ENCODE results near the gene CDH3.

DNA sequence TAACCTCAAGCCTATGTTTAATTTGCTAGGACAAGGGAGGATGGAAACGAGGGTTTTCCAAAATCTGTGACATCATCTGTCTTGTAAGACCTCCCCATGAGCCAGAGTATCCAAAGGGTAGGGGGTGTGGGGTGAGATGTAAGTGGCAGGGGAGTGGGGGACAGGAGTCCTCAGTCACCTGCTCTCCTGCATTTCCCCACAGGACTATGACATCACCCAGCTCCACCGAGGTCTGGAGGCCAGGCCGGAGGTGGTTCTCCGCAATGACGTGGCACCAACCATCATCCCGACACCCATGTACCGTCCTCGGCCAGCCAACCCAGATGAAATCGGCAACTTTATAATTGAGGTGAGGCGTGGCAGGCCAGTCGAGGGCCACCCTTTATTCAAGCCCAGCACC, 50.5 kb downstream of the CDH3 start:
- TF ChIP-seq, protein P1, sequence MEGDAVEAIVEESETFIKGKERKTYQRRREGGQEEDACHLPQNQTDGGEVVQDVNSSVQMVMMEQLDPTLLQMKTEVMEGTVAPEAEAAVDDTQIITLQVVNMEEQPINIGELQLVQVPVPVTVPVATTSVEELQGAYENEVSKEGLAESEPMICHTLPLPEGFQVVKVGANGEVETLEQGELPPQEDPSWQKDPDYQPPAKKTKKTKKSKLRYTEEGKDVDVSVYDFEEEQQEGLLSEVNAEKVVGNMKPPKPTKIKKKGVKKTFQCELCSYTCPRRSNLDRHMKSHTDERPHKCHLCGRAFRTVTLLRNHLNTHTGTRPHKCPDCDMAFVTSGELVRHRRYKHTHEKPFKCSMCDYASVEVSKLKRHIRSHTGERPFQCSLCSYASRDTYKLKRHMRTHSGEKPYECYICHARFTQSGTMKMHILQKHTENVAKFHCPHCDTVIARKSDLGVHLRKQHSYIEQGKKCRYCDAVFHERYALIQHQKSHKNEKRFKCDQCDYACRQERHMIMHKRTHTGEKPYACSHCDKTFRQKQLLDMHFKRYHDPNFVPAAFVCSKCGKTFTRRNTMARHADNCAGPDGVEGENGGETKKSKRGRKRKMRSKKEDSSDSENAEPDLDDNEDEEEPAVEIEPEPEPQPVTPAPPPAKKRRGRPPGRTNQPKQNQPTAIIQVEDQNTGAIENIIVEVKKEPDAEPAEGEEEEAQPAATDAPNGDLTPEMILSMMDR (IDR thresholded peaks at IDR 0.05; ENCODE audit: insufficient read depth, low read depth, low read length): no peak
- no peak for TF ChIP-seq EZH2 (IDR thresholded peaks at IDR 0.05; ENCODE audit: insufficient read depth, low read length)
